WTC11 (cell line): ENCODE measurements around the gene D2HGDH. TPM values are rescaled to one million over a fixed set of nuclear protein-coding genes. Genes with fewer than 3 reads are reported as not detected.

Experiments
- ATAC-seq: fragments of 200-7000 bp; cut with Tn5 transposase; 2 replicates; pipeline ENCODE4 v1.10.0; 2021; ENCODE audit warnings: mild to moderate bottlenecking, moderate library complexity
- CTCF ChIA-PET: fragments of 300-600 bp; sonication (Branson Sonifier 250); formaldehyde crosslinking; loops from one replicate; lab custom pipeline; 2021; ENCODE audit warnings: antibody characterized with exemption; lab: Charles Lee
- POLR2A ChIA-PET: fragments of 350-600 bp; sonication (Branson Sonifier 250); formaldehyde crosslinking; loops from one replicate; lab custom pipeline; 2021; ENCODE audit warnings: antibody characterized with exemption; lab: Charles Lee
- DNase-seq: peaks from one replicate; pipeline ENCODE4 v3.0.0; 2021; ENCODE audit warnings: low spot score
- H3K27ac Mint-ChIP-seq: 2 replicates; pipeline ENCODE4 v1.8.0; 2021; ENCODE audit warnings: mixed read lengths
- H3K27me3 Mint-ChIP-seq: 2 replicates; pipeline ENCODE4 v1.8.0; 2021; ENCODE audit warnings: low read depth, mild to moderate bottlenecking, moderate library complexity, mixed read lengths
- H3K36me3 Mint-ChIP-seq: 2 replicates; pipeline ENCODE4 v1.8.0; 2021; ENCODE audit warnings: mixed read lengths
- H3K4me1 Mint-ChIP-seq: 2 replicates; pipeline ENCODE4 v1.8.0; 2022; ENCODE audit warnings: mixed read lengths
- H3K4me3 Mint-ChIP-seq: 2 replicates; pipeline ENCODE4 v1.8.0; 2021; ENCODE audit warnings: mild to moderate bottlenecking, moderate library complexity, mixed read lengths
- H3K9me3 Mint-ChIP-seq: 2 replicates; pipeline ENCODE4 v1.8.0; 2021; ENCODE audit warnings: mixed read lengths
- CREB1 ChIP-seq: sonication (generic); formaldehyde crosslinking; IDR thresholded peaks from 2 replicates; pipeline ENCODE4 v1.8.0; 2023; ENCODE audit warnings: mild to moderate bottlenecking, missing genetic modification reagents
- CREM ChIP-seq: sonication (generic); formaldehyde crosslinking; IDR thresholded peaks from 2 replicates; pipeline ENCODE4 v1.8.1; 2022; ENCODE audit warnings: mild to moderate bottlenecking, missing genetic modification reagents, moderate library complexity
- ELF4 ChIP-seq: sonication (generic); formaldehyde crosslinking; IDR thresholded peaks from 2 replicates; pipeline ENCODE4 v1.8.1; 2022; ENCODE audit warnings: low read depth, mild to moderate bottlenecking, moderate library complexity, missing genetic modification reagents
- ERG ChIP-seq: fragments of 250-450 bp; sonication (Bioruptor Pico); IDR thresholded peaks from 2 replicates; pipeline ENCODE4 v1.8.0; 2021; ENCODE audit warnings: mild to moderate bottlenecking
- FOXJ3 ChIP-seq: sonication (generic); formaldehyde crosslinking; IDR thresholded peaks from 2 replicates; pipeline ENCODE4 v1.9.0; 2021; ENCODE audit warnings: missing genetic modification reagents, mild to moderate bottlenecking, borderline replicate concordance
- GRHL2 ChIP-seq: fragments of 250-450 bp; sonication (Bioruptor Pico); IDR thresholded peaks from 2 replicates; pipeline ENCODE4 v1.8.0; 2022; ENCODE audit warnings: mild to moderate bottlenecking, moderate library complexity; ENCODE audit not compliant: insufficient replicate concordance, severe bottlenecking
- GTF2I ChIP-seq: fragments of 250-450 bp; sonication (Bioruptor Pico); conservative IDR thresholded peaks from 2 replicates; pipeline ENCODE4 v1.4.0; 2021; ENCODE audit warnings: mild to moderate bottlenecking
- HMGA2 ChIP-seq: fragments of 250-450 bp; sonication (Bioruptor Pico); IDR thresholded peaks from 2 replicates; pipeline ENCODE4 v1.4.0; 2021; ENCODE audit warnings: mild to moderate bottlenecking, moderate library complexity
- JAZF1 ChIP-seq: fragments of 250-450 bp; sonication (Bioruptor Pico); IDR thresholded peaks from 2 replicates; pipeline ENCODE4 v1.9.0; 2021; ENCODE audit warnings: moderate library complexity, mild to moderate bottlenecking, inconsistent platforms
- KAT7 ChIP-seq: sonication (generic); formaldehyde crosslinking; IDR thresholded peaks from 2 replicates; pipeline ENCODE4 v1.8.1; 2023; ENCODE audit warnings: missing genetic modification reagents, mild to moderate bottlenecking, borderline replicate concordance
- NR2C2 ChIP-seq: sonication (generic); formaldehyde crosslinking; IDR thresholded peaks from 2 replicates; pipeline ENCODE4 v1.8.0; 2022; ENCODE audit warnings: mild to moderate bottlenecking, missing genetic modification reagents
- PRDM15 ChIP-seq: sonication (generic); formaldehyde crosslinking; IDR thresholded peaks from 2 replicates; pipeline ENCODE4 v1.8.0; 2022; ENCODE audit warnings: missing genetic modification reagents
- TEAD4 ChIP-seq: sonication (generic); formaldehyde crosslinking; IDR thresholded peaks from 2 replicates; pipeline ENCODE4 v1.8.0; 2022; ENCODE audit warnings: mild to moderate bottlenecking, missing genetic modification reagents
- ZNF232 ChIP-seq: sonication (generic); formaldehyde crosslinking; IDR thresholded peaks from 2 replicates; pipeline ENCODE4 v1.8.0; 2022; ENCODE audit warnings: mild to moderate bottlenecking, missing genetic modification reagents
- ZNF263 ChIP-seq: sonication (generic); formaldehyde crosslinking; IDR thresholded peaks from 2 replicates; pipeline ENCODE4 v1.8.1; 2022; ENCODE audit warnings: low read depth, mild to moderate bottlenecking, moderate library complexity, missing genetic modification reagents
- ZNF396 ChIP-seq: fragments of 250-450 bp; sonication (Bioruptor Pico); IDR thresholded peaks from 2 replicates; pipeline ENCODE4 v1.8.0; 2021; ENCODE audit warnings: mild to moderate bottlenecking, moderate library complexity, borderline replicate concordance
- total RNA-seq: library from RNA; stranded (reverse); gene quantifications from 3 replicates; pipeline ENCODE4 v1.2.3, GENCODE V29; 2021
- TF ChIP-seq, protein P1 (sequence below): sonication (generic); formaldehyde crosslinking; IDR thresholded peaks from 2 replicates; pipeline ENCODE4 v1.8.1; 2023; ENCODE audit warnings: mild to moderate bottlenecking, missing genetic modification reagents, borderline replicate concordance
- TF ChIP-seq, protein P2 (sequence below): fragments of 250-450 bp; sonication (Bioruptor Pico); IDR thresholded peaks from 2 replicates; pipeline ENCODE4 v2.1.2; 2022; ENCODE audit warnings: mild to moderate bottlenecking, moderate library complexity
- TF ChIP-seq, protein P3 (sequence below): fragments of 250-450 bp; sonication (Bioruptor Pico); IDR thresholded peaks from 2 replicates; pipeline ENCODE4 v1.9.0; 2021; ENCODE audit warnings: mild to moderate bottlenecking

Gene D2HGDH
- total RNA-seq, 1 experiment from 2014 or later, result 22.7 TPM

GRCh38 chr2:241744028-241744754 lies 9.8 kb downstream of the D2HGDH start:
- Mint-ChIP-seq H3K27me3 (no peaks in the 10 kb centered on the region), H3K27ac (no peak overlapping the region)
- DNase-seq (no peak), ATAC-seq (no peak)
- CTCF ChIA-PET, result interaction anchor here (1.0 kb wide), 1 partner anchor 10 kb away, joined by 3 read pairs; the partner anchor contains the start of gene D2HGDH
- no peak for TF ChIP-seq ZNF263 (CRISPR knock-in tag)
- no peak for TF ChIP-seq ELF4 (CRISPR knock-in tag)
- no peak for TF ChIP-seq HMGA2 (CRISPR knock-in tag)
- TF ChIP-seq CREM (CRISPR knock-in tag), result no peak
- TF ChIP-seq PRDM15, result no peak
- no peak for TF ChIP-seq KAT7 (CRISPR knock-in tag)
- no peak for TF ChIP-seq TEAD4 (CRISPR knock-in tag)
- TF ChIP-seq NR2C2 (CRISPR knock-in tag), result no peak
- TF ChIP-seq, protein P1, sequence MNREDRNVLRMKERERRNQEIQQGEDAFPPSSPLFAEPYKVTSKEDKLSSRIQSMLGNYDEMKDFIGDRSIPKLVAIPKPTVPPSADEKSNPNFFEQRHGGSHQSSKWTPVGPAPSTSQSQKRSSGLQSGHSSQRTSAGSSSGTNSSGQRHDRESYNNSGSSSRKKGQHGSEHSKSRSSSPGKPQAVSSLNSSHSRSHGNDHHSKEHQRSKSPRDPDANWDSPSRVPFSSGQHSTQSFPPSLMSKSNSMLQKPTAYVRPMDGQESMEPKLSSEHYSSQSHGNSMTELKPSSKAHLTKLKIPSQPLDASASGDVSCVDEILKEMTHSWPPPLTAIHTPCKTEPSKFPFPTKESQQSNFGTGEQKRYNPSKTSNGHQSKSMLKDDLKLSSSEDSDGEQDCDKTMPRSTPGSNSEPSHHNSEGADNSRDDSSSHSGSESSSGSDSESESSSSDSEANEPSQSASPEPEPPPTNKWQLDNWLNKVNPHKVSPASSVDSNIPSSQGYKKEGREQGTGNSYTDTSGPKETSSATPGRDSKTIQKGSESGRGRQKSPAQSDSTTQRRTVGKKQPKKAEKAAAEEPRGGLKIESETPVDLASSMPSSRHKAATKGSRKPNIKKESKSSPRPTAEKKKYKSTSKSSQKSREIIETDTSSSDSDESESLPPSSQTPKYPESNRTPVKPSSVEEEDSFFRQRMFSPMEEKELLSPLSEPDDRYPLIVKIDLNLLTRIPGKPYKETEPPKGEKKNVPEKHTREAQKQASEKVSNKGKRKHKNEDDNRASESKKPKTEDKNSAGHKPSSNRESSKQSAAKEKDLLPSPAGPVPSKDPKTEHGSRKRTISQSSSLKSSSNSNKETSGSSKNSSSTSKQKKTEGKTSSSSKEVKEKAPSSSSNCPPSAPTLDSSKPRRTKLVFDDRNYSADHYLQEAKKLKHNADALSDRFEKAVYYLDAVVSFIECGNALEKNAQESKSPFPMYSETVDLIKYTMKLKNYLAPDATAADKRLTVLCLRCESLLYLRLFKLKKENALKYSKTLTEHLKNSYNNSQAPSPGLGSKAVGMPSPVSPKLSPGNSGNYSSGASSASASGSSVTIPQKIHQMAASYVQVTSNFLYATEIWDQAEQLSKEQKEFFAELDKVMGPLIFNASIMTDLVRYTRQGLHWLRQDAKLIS (CRISPR knock-in tag), result no peak
- TF ChIP-seq, all 79 proteins: peak for 0
- H3K4me3 Mint-ChIP-seq, result no peak overlapping the region
- H3K9me3 Mint-ChIP-seq, result peaks cover 5% of the 10 kb centered on the region; the same call in 1 of the 2 replicates
- peaks cover 11% of the 10 kb centered on the region for H3K36me3 Mint-ChIP-seq
- POLR2A ChIA-PET, result no interaction called here
- no peaks in the 10 kb centered on the region for H3K4me1 Mint-ChIP-seq

DNA sequence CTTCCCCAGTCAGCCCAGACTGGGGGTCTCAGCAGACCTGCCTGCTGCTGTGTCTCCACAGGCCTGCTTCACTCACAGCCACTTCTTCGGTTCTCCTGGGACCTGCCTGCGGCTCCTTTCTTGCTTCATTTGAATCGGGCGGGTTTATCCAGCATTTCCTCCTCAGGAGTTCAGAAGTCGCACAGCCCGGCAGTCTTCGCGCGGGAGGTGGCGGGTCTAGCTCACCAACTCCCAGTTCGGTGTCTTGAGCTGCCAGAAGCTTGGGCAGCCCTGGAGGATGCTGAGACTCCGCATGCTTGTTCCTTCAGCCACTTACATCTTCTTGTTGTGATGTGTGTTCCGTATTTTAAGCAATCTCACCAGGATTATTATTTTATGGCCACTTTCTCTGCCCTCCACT lies 10.8 kb downstream of the D2HGDH start:
- peaks cover 5% of the 10 kb centered on the region; the same call in 1 of the 2 replicates for H3K9me3 Mint-ChIP-seq
- no peak overlapping the region for H3K4me3 Mint-ChIP-seq
- DNase-seq (no peak), ATAC-seq (no peak)
- TF ChIP-seq ZNF232, result no peak
- no peaks in the 10 kb centered on the region for H3K4me1 Mint-ChIP-seq
- CTCF ChIA-PET, result no interaction called here
- POLR2A ChIA-PET, result no interaction called here
- H3K36me3 Mint-ChIP-seq, result peaks cover 16% of the 10 kb centered on the region
- no peaks in the 10 kb centered on the region for H3K27me3 Mint-ChIP-seq
- no peak overlapping the region for H3K27ac Mint-ChIP-seq

DNA sequence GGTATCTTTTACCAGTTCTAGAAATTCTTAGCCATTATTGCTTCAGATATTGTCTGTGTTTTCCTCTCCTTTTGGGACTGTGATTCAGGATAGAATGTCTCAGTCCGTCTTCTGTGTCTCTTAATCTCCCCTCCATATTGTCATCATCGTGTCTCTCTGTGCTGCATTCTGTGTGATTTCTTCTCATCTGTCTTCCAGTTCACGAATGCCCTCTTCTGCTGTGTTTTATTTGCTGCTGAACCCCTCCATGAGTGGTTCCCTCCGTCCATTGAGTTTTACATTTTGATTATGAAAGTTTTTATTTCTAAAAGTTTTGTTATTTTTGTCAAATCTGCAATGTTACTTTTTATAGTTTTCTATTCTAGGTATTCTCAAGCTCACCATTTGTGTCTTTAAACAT lies 11.7 kb downstream of the D2HGDH start:
- Mint-ChIP-seq H3K36me3 (peaks cover 17% of the 10 kb centered on the region), H3K27ac (no peak overlapping the region), H3K4me1 (no peaks in the 10 kb centered on the region), H3K27me3 (no peaks in the 10 kb centered on the region), H3K4me3 (no peak overlapping the region), H3K9me3 (peaks cover 5% of the 10 kb centered on the region; the same call in 1 of the 2 replicates)
- CTCF ChIA-PET, result no interaction called here
- POLR2A ChIA-PET, result no interaction called here
- DNase-seq, result no peak
- no peak for ATAC-seq
- TF ChIP-seq CREB1, result no peak
- no peak for TF ChIP-seq FOXJ3 (CRISPR knock-in tag)
- no peak for TF ChIP-seq ERG (CRISPR knock-in tag)
- TF ChIP-seq ZNF396, result no peak
- no peak for TF ChIP-seq GRHL2
- no peak for TF ChIP-seq GTF2I (CRISPR knock-in tag)
- TF ChIP-seq, protein P2, sequence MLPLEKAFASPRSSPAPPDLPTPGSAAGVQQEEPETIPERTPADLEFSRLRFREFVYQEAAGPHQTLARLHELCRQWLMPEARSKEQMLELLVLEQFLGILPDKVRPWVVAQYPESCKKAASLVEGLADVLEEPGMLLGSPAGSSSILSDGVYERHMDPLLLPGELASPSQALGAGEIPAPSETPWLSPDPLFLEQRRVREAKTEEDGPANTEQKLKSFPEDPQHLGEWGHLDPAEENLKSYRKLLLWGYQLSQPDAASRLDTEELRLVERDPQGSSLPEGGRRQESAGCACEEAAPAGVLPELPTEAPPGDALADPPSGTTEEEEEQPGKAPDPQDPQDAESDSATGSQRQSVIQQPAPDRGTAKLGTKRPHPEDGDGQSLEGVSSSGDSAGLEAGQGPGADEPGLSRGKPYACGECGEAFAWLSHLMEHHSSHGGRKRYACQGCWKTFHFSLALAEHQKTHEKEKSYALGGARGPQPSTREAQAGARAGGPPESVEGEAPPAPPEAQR (CRISPR knock-in tag), result no peak
- TF ChIP-seq, protein P3, sequence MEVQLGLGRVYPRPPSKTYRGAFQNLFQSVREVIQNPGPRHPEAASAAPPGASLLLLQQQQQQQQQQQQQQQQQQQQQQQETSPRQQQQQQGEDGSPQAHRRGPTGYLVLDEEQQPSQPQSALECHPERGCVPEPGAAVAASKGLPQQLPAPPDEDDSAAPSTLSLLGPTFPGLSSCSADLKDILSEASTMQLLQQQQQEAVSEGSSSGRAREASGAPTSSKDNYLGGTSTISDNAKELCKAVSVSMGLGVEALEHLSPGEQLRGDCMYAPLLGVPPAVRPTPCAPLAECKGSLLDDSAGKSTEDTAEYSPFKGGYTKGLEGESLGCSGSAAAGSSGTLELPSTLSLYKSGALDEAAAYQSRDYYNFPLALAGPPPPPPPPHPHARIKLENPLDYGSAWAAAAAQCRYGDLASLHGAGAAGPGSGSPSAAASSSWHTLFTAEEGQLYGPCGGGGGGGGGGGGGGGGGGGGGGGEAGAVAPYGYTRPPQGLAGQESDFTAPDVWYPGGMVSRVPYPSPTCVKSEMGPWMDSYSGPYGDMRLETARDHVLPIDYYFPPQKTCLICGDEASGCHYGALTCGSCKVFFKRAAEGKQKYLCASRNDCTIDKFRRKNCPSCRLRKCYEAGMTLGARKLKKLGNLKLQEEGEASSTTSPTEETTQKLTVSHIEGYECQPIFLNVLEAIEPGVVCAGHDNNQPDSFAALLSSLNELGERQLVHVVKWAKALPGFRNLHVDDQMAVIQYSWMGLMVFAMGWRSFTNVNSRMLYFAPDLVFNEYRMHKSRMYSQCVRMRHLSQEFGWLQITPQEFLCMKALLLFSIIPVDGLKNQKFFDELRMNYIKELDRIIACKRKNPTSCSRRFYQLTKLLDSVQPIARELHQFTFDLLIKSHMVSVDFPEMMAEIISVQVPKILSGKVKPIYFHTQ (CRISPR knock-in tag), result no peak
- TF ChIP-seq JAZF1 (CRISPR knock-in tag), result no peak
